Measurements from ENCODE around the gene EXOC6B.

The EXOC6B gene

DNA sequence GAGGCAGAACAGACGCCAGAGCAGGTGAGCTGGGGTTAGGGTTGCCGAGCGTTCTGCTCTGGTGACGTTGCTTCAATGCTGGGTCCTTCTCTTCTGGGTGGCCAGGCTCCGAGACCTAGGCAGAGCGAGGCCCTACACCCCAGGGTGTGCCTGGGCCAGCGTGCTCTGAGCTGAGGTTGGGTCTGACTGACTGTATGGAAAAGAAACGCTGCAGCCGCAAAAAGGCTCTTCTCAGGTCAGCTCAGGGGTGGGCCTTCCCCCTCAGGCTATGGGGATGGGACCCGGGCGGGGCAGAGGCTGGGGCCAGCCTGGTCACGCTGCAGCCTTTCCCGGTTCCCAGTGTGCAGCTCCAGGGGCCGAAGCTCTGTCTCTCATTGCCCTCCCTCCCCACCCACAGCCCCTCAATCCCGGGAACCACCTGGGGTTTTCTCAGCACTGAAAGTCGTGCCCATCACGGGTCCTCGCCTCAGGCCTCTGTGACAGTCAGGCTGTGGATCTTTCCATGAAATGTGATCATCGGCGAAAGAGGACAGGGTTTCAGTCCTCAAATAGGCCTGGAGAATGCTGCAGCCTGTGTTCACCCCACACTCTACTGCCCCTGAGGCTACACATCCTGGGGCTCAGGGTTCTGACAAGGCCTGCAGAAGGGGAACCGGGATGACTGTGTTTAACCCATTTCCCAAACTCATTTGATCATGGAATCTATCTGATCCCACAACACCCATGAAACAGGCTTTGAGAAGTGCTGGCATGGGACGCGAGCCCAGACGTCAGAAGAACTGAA lies 697.6 kb downstream of the EXOC6B start:
- no peak for DNase-seq

DNA sequence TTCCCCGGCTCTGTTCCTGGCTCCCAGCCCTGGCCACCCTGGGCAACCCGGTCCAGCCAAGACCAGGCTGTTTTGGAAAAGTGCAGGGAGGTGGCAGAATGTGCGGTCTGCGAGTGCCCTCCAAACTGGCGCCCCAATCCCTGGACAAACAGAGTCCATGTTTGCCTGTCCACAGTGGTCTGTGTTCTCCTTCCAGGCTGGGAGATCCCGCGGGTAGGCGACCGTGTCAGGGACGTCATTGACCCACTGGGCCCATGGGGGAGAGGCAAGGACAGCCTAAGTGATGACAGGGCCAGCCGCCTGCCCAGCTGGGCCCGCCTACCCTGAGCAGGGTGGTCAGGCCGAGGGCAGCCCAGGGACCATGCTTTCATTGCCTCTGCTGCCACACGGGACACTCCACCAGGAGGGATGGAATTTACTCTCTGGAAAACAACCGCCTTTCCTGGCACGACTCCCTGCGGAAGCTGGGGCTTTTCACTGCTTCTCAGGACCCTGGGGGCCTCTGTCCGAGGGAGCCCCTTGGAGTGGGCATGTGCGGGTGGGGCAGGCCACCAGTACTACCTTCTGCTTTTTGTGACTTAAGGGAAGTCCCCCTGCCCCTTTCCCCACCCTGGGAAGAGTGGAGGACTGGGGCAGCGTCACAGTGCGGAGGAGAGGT lies 698.3 kb downstream of the EXOC6B start:
- DNase-seq = no peak

DNA sequence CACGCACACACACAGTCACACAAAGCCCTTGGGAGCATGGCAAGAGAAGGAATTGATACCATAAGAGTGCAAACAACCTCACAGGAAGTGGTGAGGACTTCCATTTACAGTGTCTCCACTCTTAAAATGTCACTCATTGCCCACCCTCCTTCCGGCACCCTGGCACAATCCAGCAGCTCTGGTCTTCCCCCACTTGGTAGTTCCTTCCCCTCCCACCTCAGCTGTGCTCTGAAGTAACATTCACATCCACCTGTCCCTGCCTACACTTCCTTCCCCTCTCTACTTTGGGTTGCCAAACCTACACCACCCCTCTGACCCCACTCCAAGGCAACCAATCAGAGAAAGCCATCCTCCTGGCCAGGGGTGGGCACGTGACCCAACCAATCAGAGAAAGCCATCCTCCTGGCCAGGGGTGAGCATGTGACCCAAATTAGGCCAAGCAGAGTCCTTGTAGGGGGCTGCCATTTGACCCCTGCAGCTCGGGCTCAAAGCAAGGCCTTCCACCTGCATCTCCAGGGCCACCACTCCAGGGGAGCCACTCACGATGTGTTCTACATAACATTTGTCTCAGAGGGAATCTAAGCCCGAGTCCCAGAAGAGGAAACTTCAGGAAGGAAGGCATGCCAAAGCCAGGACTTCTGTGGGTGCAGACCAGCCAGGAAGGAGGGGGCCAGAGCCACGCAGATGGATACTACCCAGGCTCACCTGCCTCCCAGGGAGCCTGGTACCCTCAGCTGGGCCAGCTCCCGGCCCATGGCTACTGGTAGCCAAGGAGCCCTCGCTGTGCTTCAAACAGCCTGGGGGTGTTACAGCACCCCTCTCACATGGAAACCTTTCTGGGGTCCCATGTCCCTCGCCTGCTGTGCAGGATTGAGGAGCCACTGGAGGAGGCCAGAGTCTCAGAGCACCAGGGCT lies 699.4 kb downstream of the EXOC6B start:
- no peak for DNase-seq
